ENCODE data around the gene CTNNA2. TPM values are rescaled to one million over a fixed set of nuclear protein-coding genes. Genes with fewer than 3 reads are reported as not detected.

The CTNNA2 gene
- total and polyA plus RNA-seq, 2 of the 8 experiments (the other 6 are each of a cell fraction or from before 2014, with no cell fraction given): 3.9 to 9.0 TPM

DNA sequence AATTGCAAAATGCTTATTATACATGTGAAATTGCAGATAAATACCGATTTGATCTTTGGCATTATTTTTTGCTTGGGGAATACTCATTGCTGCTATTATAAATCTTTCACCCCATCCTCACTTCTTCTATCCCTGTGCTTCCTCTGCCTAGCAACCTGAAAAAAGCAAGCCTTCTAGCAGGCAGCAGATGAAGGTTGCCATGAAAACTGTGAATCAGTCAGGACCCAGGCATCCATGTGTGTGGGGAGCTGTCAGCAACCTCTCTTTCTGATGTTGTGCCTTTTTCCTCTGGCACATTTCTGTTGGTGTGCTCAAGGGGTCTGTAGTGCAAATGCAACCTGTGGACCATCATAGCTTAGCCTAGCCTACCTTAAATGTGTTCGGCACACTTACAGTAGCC is 427.5 kb downstream of the CTNNA2 start:
- no peak for DNase-seq (ENCODE audit: low read depth in 1 of 2, low spot score in 2 of 2)
- 95% methylated on average over 2 of the region's 2 CpGs; no CpG with 5 or more reads in 1 of the 2 experiments for WGBS, 2 experiments (ENCODE audit: extremely low coverage in 1 of 2, insufficient coverage in 1 of 2, insufficient read length in 1 of 2, insufficient replicate concordance in 2 of 2, low coverage in 1 of 2, low lambda C conversion rate in 2 of 2, missing lambda C conversion rate in 1 of 2)
- no peak overlapping the region for H3K9ac ChIP-seq (replicated peaks in 1 of 4; ENCODE audit: extremely low read depth in 1 of 4, low read depth in 3 of 4, low read length in 3 of 4)
- H2BK12ac ChIP-seq (ENCODE audit: low read depth, low read length): no peak overlapping the region; the same call in 1 of the 2 replicates
- H4K20me1 ChIP-seq (replicated peaks in 1 of 2; ENCODE audit: control insufficient read depth in 1 of 2, insufficient read depth in 2 of 2, low read length in 2 of 2): no peaks in the 10 kb centered on the region
- H2BK20ac ChIP-seq (ENCODE audit: low read length): no peak overlapping the region; the same call in 1 of the 2 replicates
- no peak overlapping the region for H3K23ac ChIP-seq (ENCODE audit: insufficient read length)
- no peak overlapping the region for H3K18ac ChIP-seq (ENCODE audit: extremely low read depth, low read length)
- H3K4me3 ChIP-seq (ENCODE audit: extremely low read depth in 1 of 4, insufficient read depth in 2 of 4, low read depth in 3 of 4, low read length in 4 of 4): no peak overlapping the region
- no peak overlapping the region; the same call in 1 of the 2 replicates for H2BK15ac ChIP-seq (ENCODE audit: low read length)
- no peak overlapping the region for H3K4ac ChIP-seq (replicated peaks; ENCODE audit: insufficient read length, low read depth, low read length)
- H4K91ac ChIP-seq (replicated peaks; ENCODE audit: insufficient read length, low read length): no peak overlapping the region
- ChIA-PET CTCF (ENCODE audit: partially characterized antibody) (interaction anchor here (0.6 to 2.0 kb wide), 6 partner anchors 34 to 556 kb away, joined by 3 to 5 read pairs (median 4); no protein-coding TSS in a partner anchor), POLR2A (ENCODE audit: partially characterized antibody) (no interaction called here)
- no peaks in the 10 kb centered on the region for H3K27me3 ChIP-seq (replicated peaks in 1 of 4; ENCODE audit: control insufficient read depth in 3 of 4, extremely low read depth in 1 of 4, insufficient read depth in 3 of 4, low read length in 3 of 4)
- no peaks in the 10 kb centered on the region for H3K36me3 ChIP-seq (ENCODE audit: control insufficient read depth in 2 of 4, insufficient read depth in 4 of 4, low read length in 3 of 4)
- no peak overlapping the region for H2BK120ac ChIP-seq (replicated peaks; ENCODE audit: low read depth, low read length)
- no peaks in the 10 kb centered on the region for H3K4me1 ChIP-seq (replicated peaks in 1 of 4; ENCODE audit: control insufficient read depth in 3 of 4, insufficient read depth in 4 of 4, low read length in 3 of 4)
- H3K23me2 ChIP-seq (ENCODE audit: low read depth, low read length): no peaks in the 10 kb centered on the region
- H2BK5ac ChIP-seq (ENCODE audit: low read depth, low read length): no peak overlapping the region
- H2AFZ ChIP-seq (ENCODE audit: low read length): no peak overlapping the region
- H2AK5ac ChIP-seq (ENCODE audit: low read depth, low read length): no peak overlapping the region
- H3K9me3 ChIP-seq (ENCODE audit: insufficient read depth in 2 of 2, low read depth in 1 of 2, low read length in 1 of 2): no peaks in the 10 kb centered on the region
- no peak overlapping the region for H3K4me2 ChIP-seq (ENCODE audit: insufficient read depth in 1 of 2, low read depth in 2 of 2, low read length in 2 of 2)
- no peak overlapping the region for H3K56ac ChIP-seq (replicated peaks; ENCODE audit: insufficient read length, low read depth, low read length)
- no peaks in the 10 kb centered on the region for H3K79me1 ChIP-seq (ENCODE audit: low read depth, low read length)
- H3K27ac ChIP-seq (ENCODE audit: low read depth, low read length): no peak overlapping the region
- H3K14ac ChIP-seq (ENCODE audit: insufficient read length): no peak overlapping the region
- no peak for FAIRE-seq
- H4K5ac ChIP-seq (ENCODE audit: insufficient read length, low read depth, low read length): no peak overlapping the region
- H3K79me2 ChIP-seq (ENCODE audit: control insufficient read depth in 1 of 2, insufficient read depth in 2 of 2, low read length in 2 of 2): no peaks in the 10 kb centered on the region
- H4K8ac ChIP-seq (ENCODE audit: extremely low read depth, insufficient read depth, low read length): no peak overlapping the region
- TF ChIP-seq CHD2 (IDR thresholded peaks at IDR 0.05; ENCODE audit: low read length) (no peak), TAF7 (optimal IDR thresholded peaks at IDR 0.05; ENCODE audit: borderline replicate concordance, low read depth, low read length) (no peak), POLR2A (IDR thresholded peaks at IDR 0.05; ENCODE audit: control extremely low read depth in 1 of 2, low read depth in 2 of 2, low read length in 2 of 2) (no peak), TBP (IDR thresholded peaks at IDR 0.05; ENCODE audit: low read depth, low read length) (no peak), TAF1 (IDR thresholded peaks at IDR 0.05; ENCODE audit: low read depth, low read length) (no peak), E2F6 (IDR thresholded peaks at IDR 0.05) (no peak), KDM1A (IDR thresholded peaks at IDR 0.05; ENCODE audit: borderline replicate concordance, low read length) (no peak), KDM4A (IDR thresholded peaks at IDR 0.05; ENCODE audit: low read depth, low read length, severe bottlenecking) (no peak), RBBP5 (IDR thresholded peaks at IDR 0.05; ENCODE audit: borderline replicate concordance, low read depth, low read length) (no peak), JUN (IDR thresholded peaks at IDR 0.05; ENCODE audit: low read depth, low read length) (no peak), EP300 (IDR thresholded peaks at IDR 0.05; ENCODE audit: borderline replicate concordance in 1 of 2, low read depth in 2 of 2, low read length in 2 of 2) (no peak), CHD1 (IDR thresholded peaks at IDR 0.05; ENCODE audit: low read depth, low read length) (no peak)
- TF ChIP-seq, protein P1, sequence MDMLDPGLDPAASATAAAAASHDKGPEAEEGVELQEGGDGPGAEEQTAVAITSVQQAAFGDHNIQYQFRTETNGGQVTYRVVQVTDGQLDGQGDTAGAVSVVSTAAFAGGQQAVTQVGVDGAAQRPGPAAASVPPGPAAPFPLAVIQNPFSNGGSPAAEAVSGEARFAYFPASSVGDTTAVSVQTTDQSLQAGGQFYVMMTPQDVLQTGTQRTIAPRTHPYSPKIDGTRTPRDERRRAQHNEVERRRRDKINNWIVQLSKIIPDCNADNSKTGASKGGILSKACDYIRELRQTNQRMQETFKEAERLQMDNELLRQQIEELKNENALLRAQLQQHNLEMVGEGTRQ (IDR thresholded peaks at IDR 0.05; ENCODE audit: low read length): no peak

Data from H1 (cell line).